Measurements from ENCODE around the gene ERRFI1.
A peak's percentile ranks its signal among the peaks of the same experiment; 100 is the strongest.
"Not testable (repeated sequence)": the region's sequence is repeated elsewhere in the genome, so short reads cannot be mapped to it uniquely, and the experiment has no call there.

The ERRFI1 gene, protein sequence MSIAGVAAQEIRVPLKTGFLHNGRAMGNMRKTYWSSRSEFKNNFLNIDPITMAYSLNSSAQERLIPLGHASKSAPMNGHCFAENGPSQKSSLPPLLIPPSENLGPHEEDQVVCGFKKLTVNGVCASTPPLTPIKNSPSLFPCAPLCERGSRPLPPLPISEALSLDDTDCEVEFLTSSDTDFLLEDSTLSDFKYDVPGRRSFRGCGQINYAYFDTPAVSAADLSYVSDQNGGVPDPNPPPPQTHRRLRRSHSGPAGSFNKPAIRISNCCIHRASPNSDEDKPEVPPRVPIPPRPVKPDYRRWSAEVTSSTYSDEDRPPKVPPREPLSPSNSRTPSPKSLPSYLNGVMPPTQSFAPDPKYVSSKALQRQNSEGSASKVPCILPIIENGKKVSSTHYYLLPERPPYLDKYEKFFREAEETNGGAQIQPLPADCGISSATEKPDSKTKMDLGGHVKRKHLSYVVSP

GRCh38 chr1:8026153-8026975, at the start of gene ERRFI1:
ERRFI1 (minus strand) TSS chr1:8026309; CDS start chr1:8015619, 10,690 bp downstream.
- intact Hi-C loops (cut with DNase I), result loop anchor here (5.0 kb wide), 1 partner anchor 64 kb away; the partner anchor contains the start of gene PARK7
- peak; percentile 93 to 99 (median 96) for DNase-seq

DNA sequence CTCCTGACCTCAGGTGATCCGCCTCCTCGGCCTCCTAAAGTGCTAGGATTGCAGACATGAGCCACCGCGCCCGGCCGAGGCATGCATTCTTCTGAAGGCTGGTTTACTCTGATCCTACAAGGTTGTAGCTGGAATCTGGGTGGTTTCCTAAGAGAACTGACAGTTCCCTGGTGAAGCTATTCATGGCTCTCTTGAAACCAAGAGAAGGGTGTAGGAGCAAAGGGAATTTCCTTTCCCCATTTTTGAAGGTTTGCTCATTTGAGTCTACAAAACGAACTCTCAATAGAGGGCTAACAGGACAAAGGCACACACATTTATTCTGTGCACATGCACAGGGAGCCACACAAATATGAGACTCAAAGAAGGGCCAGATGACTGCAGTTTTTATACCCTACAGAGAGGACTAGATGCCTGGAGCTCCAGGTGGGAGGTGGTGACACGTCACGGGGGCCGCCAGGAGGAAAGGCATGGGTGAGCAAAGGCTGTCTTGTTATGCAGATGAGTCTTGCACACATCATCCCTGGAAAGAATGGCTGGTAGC, 49.5 kb upstream of the ERRFI1 start:
- intact Hi-C loops (cut with DNase I), result no loop called here
- peak in 1 of 10 donors; percentile 12 for DNase-seq

DNA sequence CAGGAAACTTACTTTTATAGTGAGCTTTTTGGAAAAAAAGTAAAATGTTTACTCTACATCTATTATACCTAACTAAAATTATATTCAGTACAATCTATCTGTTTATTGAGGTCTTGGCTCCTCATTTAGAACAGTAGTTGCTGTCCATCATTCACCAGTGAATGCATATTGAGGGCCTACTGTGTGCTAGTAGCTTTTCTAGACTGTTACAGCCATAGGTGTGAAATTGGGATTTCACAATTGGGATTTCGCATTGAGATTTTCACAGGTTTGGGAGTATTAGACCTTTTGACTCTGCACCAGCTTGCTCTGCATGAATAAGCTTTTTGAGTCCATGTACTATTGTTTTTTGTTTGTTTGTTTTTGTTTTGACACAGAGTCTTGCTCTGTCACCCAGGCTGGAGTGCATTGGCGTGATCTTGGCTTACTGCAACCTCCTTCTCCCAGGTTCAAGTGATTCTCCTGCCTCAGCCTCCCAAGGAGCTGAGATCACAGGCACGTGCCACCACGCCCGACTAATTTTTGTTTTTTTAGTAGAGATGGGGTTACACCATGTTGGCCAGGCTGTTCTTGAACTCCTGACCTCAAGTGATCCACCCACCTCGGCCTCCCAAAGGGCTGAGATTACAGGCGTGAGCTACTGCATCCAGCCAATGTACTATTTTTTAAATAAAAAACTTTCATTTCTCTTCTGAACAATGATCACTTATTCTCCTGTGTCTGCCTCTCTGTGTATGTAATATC, 47.2 kb upstream of the ERRFI1 start:
- intact Hi-C loops (cut with DNase I), result no loop called here
- DNase-seq, result no peak

- DNase-seq, result no peak
- intact Hi-C loops (cut with DNase I), result no loop called here
Observed at GRCh38 chr1:8070381-8070811, 44.3 kb upstream of the ERRFI1 start.

DNA sequence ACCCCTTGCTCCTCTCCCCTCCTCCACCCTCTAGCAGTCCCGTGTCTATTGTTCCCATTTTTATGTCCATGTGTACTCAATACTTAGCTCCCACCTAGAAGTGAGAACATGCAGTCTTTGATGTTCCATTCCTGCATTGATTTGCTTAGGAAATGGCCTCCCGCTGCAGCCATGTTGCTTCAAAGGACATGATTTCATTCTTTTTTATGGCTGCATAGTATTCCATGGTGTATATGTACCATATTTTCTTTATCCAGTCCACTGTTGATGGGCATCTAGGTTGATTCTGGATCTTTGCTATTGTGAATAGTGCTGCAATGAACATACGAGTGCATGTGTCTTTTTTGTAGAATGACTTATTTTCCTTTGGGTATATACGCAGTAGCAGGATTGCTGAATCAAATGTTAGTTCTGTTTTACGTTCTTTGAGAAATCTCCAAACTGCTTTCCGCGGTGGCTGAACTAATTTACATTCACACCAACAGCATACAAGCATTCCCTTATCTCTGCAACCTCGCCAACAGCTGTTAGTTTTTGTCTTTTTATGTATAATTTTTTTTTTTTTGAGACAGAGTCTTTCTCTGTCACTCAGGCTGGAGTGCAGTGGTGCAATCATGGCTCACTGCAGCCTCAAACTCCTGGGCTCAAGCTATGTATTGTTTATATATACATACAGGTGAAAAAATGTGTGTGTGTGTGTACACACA, 43.7 kb upstream of the ERRFI1 start:
- DNase-seq; intact Hi-C loops (cut with DNase I): not testable (repeated sequence)

GRCh38 chr1:8065369-8065768, 39.3 kb upstream of the ERRFI1 start:
- intact Hi-C loops (cut with DNase I), result no loop called here
- no peak for DNase-seq

GRCh38 chr1:8063298-8064036, 37.4 kb upstream of the ERRFI1 start:
- intact Hi-C loops (cut with DNase I), result no loop called here
- no peak for DNase-seq

DNA sequence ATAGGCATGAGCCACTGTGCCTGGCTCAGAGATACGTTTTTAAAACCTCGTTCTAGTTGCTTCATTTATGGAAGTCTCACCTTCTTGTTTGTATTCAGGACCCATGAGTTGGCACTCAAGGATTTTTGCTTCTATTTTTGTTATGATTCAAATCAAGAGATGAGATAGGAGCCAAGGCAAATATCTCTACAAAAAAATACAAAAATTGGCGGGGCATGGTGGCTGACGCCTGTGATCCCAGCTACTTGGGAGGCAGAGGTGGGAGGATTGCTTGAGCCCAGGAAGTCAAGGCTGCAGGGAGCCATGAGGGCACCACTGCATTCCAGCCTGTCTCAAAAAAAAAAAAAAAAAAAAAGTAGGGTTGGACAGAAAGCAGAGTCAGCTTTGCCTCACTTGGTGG, 36.8 kb upstream of the ERRFI1 start:
- intact Hi-C loops (cut with DNase I), result no loop called here
- no peak for DNase-seq

DNA sequence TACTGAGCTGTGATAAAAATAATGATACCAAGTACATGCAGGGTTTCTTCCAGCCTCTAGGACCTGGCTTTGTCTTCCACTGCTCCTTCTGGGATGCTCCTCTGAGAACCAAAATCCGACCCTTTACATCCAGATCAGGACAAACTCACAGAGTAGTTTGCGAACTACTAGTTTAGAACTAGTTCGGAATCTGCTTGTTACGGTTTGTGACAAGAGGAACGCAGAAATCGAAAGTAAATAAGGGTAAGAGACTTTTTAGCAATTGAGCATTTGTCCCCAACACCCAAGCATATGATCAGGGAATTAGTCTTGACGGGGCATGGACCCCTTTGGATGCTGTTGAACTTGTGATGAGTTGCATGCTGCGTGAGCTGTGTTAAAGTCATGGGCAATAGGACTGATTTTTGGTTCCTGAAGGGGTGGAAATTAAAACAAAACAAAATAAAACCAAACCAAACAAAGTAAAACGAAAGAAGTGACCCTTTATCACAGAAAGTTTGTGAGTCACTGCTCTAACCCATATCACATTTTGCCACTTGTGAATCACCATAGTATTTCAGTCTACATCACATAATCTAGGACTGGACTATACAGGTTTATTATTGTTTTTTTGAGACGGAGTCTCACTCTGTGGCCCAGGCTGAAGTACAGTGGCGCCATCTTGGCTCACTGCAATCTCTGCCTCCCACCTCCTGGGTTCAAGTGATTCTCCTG, 35.7 kb upstream of the ERRFI1 start:
- intact Hi-C loops (cut with DNase I), result no loop called here

GRCh38 chr1:8061210-8061609, 35.1 kb upstream of the ERRFI1 start:
- DNase-seq, result no peak
- intact Hi-C loops (cut with DNase I), result no loop called here

More for the DNA sequence above, 35.7 kb upstream of the ERRFI1 start:
- no peak for DNase-seq

DNA sequence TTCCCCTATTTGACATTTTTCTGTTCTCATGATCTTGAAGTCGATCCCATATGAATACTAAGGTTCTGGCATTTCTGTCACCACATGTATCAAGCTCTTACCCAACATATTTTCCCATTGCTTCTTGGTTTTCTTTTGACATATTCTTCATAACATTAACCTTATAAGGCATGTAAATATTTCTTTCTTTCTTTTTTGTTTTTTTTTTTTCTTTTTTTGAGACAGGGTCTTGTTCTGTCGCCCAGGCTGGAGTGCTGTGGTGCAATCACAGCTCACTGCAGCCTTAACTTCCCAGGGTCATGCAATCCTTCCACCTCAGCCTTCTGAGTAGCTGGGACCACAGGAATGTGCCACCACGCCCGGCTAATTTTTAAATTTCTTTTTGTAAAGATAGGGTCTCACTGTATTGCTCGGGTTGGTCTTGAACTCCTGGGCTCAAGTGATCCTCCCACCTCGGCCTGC, 33.1 kb upstream of the ERRFI1 start:
- no peak for DNase-seq
- intact Hi-C loops (cut with DNase I), result no loop called here

GRCh38 chr1:8057779-8058178, 31.7 kb upstream of the ERRFI1 start:
- intact Hi-C loops (cut with DNase I); DNase-seq: not testable (repeated sequence)

DNA sequence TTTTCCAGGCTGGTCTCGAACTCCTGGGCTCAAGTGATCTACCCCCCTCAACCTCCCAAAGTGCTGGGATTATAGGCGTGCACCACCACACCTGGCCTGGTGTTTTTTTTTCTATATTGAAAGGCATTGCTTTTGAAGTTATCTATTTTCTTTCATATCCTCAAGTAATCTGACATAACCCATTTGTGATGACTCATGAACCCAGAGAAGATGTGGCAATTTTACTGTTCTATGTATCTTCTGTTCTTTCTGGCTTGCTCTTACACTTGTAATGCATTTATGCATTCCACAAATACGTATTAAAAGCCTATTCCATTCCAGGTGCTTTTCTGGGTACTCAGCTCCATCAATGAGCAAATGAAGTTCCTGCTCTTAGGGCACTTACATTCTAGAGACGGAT, 29.9 kb upstream of the ERRFI1 start:
- intact Hi-C loops (cut with DNase I), result no loop called here
- no peak for DNase-seq

GRCh38 chr1:8053878-8054567, 27.9 kb upstream of the ERRFI1 start:
- intact Hi-C loops (cut with DNase I), result no loop called here
- DNase-seq, result no peak

DNA sequence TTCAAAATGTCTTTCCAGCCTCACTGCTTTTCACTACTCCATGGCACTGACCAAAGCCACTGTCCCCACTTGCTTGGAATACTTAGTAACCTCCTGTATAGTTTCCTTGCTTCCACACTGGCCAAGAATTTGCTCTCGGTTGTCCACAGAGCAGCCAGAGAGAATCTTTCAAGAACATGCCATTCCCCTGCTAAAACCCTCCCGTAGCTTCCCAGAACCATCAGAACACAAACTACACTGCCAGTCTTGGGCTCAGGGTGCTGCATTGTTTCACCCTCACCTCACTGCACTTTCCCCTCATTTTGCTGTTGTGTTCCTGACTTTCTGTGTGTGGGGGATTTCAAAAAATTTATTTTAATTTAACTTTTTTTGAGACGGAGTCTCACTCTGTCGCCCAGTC, 25.5 kb upstream of the ERRFI1 start:
- intact Hi-C loops (cut with DNase I), result no loop called here
- no peak for DNase-seq

DNA sequence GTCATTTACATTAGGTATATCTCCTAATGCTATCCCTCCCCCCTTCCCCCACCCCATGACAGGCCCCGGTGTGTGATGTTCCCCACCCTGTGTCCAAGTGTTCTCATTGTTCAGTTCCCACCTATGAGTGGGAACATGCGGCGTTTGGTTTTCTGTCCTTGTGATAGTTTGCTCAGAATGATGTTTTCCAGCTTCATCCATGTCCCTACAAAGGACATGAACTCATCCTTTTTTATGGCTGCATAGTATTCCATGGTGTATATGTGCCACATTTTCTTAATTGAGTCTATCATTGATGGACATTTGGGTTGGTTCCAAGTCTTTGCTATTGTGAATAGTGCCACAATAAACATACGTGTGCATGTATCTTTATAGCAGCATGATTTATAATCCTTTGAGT, 23.1 kb upstream of the ERRFI1 start:
- intact Hi-C loops (cut with DNase I); DNase-seq: not testable (repeated sequence)

DNA sequence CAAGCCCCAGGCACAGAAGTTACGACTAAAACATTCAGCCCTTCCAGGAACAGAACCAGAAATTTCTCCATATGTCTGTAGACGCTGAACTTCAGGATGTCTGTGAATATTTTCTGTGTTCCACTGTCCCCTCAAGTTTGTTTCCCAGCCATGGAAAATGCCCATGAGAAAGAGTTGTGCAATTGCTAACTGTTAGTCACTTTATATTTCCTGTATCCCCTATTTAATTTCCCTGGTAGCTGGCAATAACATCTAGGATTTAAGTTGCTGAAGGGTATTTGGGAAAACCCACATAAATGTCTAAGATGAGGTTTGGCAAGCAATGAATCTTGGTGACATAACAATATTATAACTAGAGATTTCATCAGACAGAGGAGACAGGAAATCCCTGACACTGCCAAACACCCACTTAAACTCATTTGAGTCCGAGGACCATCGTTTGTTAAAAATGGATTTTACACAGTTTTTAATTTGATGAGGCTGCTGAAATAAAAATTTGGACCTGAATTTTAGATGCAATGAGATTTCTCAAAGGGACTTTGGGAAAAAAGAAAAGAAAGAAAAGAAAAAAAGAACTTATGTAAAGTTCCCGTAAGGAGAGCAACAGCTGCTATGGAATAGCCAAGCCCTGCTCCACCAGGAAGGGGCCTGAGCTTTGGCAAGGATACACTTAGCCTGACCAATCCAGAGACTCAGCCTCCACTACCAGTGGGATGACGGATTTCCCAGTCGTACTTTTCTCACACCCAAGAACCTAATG, 21.8 kb upstream of the ERRFI1 start:
- no peak for DNase-seq
- intact Hi-C loops (cut with DNase I), result no loop called here
